Stimulated activated CD8-positive, alpha-beta memory T cell treated with anti-CD3 and anti-CD28 coated beads, Interleukin-7, amount 100 ng/mL, for 24 hours (primary cell): ENCODE data around the gene STK32B.

Experiments
- DNase-seq: peaks from one replicate; pipeline ENCODE4 v3.0.0-alpha.2; 2020; ENCODE audit warnings: low read depth

STK32B gene

DNA sequence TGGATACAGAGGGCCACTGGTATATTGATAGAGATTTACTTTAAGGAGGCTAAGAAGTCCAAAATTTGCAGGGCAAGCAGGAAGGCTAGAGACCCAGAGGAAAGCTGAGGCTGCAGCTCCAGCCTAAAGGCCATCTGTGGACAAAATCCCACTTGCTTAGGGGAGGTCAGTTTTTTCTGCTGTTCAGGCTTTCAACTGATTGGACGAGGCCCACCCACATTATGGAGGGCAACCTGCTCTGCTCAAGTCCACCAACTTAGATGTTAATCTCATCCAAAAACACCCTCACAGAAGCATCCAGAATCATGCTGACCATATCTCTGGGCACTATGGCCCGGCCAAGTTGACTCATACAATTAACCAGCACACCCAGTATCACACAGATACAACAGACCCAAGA, 480.8 kb downstream of the STK32B start:
- no peak for DNase-seq

DNA sequence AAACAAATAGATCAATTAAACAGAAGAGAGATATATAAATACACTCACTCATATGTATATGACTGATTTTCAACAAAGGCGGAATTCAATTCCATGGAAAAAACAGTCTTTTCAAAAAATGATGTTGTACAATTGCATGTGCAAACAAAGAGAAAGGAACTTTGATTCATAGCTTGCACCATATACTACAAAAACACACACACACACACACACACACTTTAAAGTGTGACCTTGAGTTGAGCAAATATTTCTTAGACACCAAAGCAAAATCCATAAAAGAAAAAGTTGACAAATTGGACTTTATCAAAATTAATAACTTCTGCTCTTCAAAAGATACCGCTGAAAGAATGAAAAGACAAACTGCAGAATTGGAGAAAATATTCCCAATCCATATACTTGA, 488.3 kb downstream of the STK32B start:
- no peak for DNase-seq

- DNase-seq: no peak
These were observed 489.9 kb downstream of the STK32B start for GRCh38 chr4:5541169-5541568.

GRCh38 chr4:5543681-5544080, 492.4 kb downstream of the STK32B start:
- no peak for DNase-seq

DNA sequence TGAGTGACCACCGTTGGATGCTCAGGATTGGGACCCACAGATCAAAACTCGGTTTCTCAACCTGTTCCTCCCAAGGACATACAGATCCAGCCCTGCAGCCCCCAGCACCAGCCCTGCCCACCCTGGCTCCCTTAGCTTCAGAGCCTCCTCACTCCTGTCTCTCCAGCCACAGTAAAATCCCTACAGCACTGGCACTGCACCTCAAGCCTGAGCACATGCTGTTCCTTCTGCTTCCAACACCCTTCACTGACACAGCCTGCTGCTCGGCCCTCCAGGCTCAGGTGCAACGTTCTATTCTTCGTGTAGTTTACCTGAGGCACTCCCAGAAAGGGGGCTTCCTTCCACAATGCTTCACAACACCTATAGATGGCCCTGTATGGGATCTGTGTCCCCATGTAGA, 493.5 kb downstream of the STK32B start:
- no peak for DNase-seq

DNA sequence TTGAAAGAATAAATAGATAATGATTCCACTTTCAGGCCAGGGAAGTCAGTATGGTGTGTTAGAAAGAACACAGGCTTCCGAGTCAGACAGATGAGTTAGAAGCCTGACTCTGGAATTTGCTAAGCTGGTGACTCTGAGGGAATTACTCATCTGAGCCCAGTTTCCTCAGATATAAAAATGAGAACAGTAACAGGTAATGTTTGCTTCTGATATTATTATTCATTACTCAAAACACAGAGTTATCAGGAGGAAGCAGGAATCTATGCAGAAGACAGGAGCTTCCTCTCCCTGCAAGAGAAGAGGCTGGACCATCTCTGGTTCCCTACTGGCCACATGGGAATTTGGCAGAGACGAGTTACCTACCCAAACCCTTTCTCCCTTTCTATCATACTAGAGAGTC, 494.0 kb downstream of the STK32B start:
- no peak for DNase-seq

GRCh38 chr4:5547651-5548249, 496.5 kb downstream of the STK32B start:
- DNase-seq: no peak
